Effector CD8-positive, alpha-beta T cell (primary cell): ENCODE data around the gene GHRHR.

Experiments
- DNase-seq: peaks from one replicate; lab custom pipeline; 2025; lab: John Stamatoyannopoulos, UW

Gene GHRHR

DNA sequence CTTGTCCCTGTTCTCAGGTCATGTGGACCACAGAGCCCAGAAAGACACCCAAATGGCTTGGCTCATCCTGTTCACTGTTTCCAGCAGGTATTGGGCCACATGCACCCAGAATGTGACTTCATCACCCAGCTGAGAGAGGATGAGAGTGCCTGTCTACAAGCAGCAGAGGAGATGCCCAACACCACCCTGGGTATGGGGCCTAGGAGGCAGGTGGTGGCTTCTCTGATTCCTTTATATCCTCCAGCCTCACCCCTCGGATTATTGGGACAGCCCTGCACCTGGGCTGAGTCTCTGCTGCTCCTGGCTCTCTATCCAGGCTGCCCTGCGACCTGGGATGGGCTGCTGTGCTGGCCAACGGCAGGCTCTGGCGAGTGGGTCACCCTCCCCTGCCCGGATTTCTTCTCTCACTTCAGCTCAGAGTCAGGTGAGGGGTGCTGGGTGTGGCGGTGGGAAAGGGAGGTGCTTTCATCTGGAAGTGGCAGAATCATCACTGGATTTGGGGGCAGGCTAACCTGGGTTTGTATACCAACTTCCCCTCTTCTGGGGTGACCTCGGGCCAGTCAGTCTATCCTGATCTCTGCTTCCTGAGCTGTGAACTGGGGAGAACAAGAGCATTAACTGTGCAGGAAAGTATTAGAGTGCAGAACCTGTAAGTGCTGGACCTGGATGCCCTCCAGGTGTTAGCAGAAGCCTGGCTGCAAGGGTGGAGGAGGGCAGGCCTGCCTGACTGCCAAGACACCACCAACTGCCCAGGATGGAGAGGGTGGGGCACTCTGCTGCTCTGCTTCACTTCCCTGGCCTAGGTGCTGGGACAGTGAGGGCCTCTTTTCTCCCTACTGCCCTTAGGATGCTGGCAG lies 5.2 kb downstream of the GHRHR start:
- DNase-seq = no peak

DNA sequence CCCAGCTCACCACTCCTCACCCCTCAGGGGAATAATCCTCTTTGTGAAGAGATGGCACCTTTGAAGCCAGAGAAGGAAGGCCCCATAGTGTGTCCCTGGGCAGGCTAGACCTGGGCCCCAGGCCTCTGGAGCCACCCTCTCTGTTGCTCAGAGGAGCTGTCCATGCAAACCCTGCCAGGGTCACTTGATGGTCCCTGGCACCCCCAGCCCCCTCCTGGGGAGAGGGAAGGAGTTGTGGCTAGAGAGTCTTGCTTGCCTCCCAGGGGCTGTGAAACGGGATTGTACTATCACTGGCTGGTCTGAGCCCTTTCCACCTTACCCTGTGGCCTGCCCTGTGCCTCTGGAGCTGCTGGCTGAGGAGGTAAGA lies 5.8 kb downstream of the GHRHR start:
- DNase-seq = no peak

DNA sequence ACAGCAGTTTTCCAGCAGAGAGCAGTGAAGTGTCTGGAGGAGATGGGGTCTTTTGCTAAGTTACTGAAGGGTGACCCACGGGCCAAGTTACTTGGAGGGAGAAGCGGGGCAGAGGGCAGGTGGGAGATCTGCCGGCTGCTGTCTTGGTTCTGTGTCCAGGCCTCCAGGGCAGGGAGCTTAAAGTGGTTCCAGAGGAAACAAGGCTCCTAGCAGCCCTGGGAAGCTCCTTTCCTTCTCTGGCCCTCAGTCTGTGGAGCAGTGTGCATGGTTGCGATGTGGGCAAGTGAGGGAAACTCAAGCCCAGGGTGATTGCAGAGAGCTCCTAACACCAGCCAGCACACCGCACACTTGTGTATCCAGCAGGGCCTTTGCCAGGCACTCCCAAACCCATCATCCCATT lies 6.3 kb downstream of the GHRHR start:
- DNase-seq = no peak

DNA sequence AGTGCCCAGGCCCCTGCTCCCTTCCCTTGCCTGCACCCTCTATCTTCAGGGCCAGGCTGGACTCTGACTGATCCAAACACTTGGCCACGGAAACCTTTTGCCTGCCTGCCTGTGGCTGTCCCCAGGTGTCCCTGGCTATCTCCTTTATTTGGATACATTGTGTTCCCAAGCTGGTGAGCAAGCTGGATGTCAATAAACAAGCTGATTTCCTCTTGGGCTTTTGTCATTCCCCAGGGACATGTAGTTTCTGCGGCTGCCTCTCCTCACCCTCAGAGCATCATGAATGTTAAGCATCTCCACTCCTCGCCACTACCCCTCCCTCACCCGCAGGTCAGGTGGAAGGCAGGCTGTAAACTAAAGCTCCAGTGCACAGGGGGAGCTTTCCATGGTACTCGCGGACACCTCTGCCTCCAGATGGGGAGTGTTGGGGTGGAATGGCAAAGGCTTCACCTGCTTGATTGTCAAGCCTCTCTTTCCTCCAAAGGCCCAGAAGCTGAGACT lies 6.9 kb downstream of the GHRHR start:
- no peak for DNase-seq

DNA sequence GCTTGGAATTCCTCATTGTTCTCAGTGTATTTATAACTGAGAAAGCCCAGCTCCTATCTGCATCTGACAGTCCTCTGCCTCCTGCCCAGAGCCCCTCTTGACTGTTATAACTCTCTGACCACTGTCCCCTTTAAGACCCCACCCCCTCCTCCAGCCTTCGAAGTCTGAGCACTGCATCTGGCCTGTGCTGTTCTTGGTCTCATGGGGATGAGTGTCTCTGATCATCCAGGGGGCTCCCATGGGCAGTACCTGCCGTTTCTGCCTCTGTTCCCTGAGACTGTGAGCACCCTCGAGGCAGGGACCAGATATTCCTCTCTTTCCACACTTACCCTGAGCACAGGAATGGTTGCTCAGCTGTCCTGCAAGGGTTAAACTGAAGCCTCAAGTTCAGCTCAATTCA lies 7.7 kb downstream of the GHRHR start:
- DNase-seq = no peak

DNA sequence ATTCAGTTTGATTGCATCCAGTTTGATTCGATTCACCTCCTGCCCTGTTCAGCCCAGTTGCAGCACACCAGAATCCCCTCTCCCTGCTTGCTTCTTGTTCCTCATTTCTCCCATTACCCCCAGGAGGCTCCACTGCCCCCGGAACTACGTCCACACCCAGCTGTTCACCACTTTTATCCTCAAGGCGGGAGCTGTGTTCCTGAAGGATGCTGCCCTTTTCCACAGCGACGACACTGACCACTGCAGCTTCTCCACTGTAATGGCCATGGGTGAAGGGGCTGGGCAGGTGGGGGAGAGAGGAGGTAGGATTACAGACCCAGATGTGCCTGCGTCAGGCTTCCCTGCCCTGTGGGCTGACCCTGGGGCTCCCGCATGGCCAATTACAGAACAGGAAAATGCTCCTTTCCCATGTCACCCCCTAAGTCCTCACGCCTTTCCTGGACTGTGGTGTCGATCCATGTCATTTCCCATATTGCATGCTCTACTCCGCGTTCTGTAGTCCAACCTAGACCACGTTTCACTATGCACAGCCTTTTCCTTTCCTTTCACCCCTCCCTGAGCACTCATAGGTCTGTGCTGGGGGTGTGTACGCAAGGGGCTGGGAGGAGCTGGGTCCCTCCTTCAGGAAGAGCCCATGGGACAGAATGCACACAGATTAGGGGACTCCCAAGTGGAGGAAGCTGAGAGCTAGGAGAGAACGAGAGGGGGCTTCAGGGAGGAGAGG lies 8.2 kb downstream of the GHRHR start:
- no peak for DNase-seq

DNA sequence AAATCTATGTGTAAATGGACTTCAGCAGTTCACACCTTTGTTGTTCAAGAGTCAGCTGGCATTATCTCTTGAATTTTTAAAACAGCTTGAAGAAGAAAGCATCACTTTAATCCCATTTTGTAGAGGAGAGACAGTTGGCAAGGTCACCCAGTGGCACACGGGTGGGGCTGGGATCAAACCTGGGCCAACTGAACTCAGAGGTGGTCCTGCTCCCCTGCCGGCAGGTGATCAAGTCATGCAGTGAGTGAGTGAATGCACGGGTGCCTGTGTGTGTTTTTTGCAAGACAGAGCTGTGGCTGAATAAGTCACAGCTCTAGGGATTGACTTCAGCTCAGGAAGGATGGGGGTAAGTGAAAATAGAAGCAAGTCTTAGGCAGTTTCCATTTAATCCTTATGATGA lies 9.5 kb downstream of the GHRHR start:
- DNase-seq = no peak

DNA sequence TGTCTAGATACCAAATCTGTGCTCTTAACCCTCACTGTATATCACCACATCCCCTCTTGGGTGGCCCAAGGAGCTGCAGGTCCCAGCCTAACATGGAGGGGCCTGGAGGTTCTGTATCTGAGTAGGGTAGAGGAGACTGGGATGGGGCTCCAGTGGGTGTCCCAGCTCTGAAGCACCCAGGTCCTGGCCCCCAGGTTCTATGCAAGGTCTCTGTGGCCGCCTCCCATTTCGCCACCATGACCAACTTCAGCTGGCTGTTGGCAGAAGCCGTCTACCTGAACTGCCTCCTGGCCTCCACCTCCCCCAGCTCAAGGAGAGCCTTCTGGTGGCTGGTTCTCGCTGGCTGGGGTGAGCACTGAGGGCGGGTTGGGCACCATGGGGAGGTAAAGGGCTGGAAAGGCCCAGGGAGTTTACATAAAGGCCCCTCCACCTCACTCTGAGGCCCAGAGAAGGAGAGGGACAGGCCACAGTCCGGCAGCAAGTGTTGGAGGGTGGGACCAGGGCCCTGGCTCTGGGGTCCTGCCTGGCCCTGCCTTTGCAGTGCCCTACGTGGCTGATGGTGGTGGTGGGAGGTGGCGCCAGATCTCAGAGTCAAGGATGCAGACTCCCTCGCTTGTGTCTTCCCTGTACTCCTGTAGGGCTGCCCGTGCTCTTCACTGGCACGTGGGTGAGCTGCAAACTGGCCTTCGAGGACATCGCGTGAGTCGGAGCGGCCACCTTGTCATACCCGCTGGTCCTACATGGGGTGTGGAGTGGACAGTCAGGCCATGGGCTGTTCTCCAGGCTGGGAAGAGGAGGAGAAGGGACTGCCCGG lies 10.2 kb downstream of the GHRHR start:
- no peak for DNase-seq

DNA sequence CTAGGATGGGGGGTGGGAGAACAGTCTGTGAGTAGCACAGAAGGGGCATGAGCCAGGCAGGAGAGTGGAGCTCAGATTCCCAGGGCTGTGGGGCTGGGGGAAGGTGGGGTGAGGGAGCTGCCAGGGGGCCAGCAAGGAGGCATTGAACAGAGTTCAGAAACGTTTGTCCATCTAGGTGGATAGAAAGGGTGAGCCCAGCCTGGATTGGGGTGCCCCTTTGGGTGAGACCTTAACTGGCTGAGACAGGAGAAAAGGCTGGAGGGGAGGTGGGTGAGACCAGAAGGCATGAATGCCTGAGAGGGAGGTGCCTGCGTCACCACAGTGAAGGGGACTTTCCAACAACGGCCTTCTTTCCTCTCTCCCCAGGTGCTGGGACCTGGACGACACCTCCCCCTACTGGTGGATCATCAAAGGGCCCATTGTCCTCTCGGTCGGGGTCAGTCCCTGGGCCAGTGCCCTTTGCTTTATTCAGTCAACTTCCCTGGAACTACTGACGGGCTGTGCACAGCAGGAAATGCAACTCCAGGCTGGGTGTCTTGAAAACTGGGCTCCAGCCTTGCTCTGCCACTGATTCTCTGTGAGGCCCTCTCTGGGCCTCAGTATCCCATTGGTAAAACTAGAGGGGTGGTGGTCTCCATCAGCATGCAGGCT lies 11.0 kb downstream of the GHRHR start:
- no peak for DNase-seq

DNA sequence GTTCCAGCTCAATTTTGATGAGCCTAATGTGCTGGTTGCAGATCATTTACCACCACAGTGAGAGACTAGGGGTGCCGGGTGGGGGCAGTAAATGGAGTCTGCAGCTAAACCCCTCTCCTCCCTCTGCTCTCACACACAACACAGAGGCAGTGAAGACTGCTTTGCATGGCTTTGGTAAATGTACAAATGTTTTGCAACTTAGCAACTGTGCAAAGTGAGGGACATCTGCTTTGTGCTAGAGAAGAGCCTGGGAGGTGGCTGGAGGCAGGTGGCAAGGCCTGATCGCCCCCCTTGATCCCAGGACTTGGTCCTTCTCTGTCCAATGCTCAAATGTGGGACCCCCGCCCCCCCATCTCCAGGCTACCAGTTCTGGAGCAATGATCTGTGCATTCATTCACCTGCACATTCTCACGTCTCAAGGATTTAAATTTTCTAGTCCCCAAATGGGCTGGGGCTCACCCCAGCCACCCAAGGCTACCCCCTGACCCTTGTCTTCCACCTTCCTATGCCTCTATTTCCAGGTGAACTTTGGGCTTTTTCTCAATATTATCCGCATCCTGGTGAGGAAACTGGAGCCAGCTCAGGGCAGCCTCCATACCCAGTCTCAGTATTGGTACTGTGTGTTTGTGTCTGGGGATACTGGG lies 11.6 kb downstream of the GHRHR start:
- no peak for DNase-seq

DNA sequence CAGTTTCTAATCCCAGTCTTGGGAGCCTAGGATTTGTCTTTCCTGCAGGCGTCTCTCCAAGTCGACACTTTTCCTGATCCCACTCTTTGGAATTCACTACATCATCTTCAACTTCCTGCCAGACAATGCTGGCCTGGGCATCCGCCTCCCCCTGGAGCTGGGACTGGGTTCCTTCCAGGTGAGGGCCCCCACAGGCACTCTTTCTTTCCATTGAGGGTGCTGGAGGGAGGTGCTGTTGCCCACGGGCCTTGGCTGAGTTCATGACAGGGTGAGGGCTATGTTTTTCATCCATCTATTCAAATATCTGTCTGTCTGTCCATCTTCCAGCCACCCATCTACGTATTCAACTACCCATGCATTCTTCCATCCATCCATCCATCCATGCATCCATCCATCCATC lies 12.6 kb downstream of the GHRHR start:
- no peak for DNase-seq

DNA sequence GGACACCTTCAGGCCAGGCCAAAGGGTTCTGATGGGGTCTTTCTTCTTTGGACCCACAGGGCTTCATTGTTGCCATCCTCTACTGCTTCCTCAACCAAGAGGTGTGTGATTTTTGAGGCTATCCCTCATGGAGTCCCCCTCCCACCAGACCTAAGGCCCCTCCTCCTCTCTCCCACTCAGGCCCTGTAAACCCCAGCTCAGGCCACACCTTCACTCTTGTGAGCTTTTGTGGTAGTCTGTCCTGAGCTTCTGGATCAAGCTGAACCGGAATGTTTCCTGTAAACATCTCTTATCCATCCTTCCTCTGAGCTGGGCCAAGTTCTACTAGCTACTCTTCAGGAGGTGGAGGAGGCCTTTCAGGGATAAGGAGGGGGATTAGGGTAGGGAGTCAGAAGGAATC lies 13.5 kb downstream of the GHRHR start:
- no peak for DNase-seq

DNA sequence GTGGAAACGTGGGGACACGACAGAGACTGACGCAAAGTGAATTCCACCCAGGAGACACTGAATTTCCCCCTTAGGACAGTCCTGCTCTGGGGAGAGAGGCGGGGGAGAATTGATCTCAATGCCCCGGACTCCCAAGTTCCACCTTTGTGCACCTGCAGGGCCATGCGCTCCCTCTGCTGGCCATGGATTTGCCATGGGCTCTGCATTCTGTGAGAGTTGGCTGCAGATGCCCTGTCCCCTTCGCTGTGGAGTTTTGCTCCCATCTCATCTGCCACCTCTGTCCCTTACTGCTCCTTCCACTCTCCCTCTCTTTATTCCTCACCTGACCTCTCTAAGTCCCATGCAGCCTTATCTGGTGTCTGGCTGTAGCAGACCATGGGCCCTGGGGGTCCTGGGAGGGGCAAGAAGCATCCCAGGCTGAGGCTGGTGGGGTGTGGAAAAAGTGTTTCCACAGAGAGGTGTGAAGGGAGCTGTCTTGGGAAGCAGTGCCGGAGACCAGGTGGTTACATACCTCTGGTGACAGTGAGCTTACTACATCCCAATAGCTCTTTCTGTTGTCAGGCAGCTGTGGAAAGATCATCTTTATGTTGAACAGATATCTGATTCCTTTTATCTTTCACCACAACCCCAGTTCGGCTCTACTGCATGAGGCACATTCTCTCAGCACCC lies 14.3 kb downstream of the GHRHR start:
- no peak for DNase-seq

DNA sequence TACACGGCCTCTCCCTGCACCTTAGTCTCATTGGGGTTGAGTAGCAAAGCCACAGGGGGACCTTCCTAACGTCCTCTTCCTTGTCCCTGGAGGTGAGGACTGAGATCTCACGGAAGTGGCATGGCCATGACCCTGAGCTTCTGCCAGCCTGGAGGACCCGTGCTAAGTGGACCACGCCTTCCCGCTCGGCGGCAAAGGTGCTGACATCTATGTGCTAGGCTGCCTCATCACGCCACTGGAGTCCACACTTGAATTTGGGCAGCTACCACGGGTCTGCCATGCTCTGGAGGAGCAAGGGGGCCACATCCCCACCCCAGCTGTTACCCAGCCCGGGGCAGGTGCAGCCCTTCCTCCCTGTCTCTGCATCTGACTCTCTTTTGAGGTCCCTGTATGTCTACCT lies 15.3 kb downstream of the GHRHR start:
- DNase-seq = no peak

DNA sequence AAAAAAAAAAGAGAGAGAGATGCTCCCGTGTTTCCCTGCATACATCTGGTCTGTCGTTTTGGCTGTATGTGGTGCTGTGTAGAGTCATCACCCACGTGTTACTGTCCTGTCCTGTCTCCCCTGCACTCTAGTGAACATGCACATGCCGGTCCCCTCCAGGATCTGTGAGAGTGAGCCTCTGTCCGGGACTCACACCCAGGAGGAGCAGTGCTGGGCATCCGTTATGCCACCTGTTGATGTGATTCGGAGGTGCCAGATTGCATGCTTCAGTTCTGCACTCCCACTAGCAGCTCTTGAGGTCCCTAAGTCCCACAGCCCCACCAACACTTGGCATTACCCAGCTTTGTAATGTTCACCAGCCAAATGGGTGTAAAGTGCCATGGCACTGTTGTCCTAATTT lies 16.4 kb downstream of the GHRHR start:
- DNase-seq = no peak

DNA sequence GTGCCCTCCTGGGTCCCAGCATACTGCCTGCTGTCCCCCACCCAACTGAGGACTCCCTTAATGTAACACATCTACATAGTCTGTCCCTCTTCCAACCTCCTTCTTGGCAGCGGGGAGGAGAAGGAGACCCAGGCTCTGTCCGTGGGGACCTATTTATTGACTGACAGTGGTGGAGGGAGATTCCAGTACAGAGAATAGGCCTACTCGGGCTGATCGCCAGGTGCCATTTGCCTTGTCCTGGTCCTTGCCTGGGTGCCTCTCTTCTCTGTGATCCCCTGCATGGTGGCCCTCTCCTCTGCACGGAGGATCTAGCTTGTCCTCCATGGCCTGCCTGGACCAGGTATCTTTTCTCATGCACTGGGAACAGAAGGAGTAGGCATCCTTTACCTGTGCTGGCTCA lies 17.0 kb downstream of the GHRHR start:
- no peak for DNase-seq

DNA sequence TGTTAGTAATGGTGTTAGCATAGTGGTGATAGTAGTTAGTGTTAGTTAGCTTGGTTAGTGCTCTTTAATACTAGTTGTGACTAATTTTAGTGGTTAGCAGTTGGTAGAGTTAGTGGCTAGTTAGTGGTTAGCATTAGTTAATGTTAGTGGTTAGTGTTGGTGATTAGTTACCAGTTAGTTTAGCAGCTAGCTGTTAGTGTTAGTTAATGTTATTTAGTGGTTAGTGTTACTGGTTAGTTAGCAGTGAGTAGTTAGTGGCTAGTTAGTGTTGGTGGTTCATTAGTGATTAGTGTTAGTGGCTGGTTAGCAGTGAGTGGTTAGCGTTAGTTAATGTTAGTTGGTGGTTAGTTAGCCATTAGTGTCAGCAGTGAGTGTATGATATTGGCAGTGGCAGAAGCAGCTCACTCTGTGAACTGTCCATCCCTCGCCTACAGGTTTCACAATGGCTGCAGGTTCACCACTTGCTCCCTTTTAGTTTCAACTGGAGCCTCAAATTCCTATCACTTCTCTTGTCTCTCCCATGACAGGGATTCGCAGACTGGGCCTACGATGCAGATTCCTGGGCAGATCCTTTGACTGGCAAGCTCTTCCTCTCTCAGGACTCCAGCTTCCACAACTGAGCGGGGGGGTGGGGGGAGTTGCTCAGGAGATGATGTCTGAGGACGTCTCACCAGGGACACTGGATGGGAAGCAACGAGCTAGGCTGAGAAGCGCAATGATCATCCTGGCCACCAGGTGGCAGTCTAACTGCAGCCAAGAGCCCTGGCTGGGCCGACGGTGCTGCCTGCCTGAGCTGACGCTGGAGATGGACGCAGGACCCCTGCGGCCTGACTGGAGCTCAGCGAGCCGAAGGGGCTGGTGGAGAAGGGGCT lies 19.5 kb downstream of the GHRHR start:
- peak; percentile 47 for DNase-seq

DNA sequence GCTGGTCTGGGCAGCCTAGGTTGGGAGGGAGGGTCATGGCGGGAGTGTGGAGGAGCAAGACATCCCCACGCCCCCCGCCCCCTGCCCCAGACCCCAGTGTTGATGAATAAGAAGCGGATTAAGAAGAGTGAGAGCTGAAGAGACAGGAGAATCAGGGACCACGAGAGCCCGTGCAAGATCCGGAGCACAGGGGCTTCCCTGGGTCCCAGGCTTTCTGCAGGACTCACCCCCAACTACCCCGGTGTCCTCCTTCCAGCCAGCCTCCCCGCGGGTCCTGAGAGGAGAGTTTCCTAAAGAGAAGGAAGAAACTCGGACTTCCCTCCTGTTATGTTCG lies 20.1 kb downstream of the GHRHR start:
- DNase-seq = no peak

DNA sequence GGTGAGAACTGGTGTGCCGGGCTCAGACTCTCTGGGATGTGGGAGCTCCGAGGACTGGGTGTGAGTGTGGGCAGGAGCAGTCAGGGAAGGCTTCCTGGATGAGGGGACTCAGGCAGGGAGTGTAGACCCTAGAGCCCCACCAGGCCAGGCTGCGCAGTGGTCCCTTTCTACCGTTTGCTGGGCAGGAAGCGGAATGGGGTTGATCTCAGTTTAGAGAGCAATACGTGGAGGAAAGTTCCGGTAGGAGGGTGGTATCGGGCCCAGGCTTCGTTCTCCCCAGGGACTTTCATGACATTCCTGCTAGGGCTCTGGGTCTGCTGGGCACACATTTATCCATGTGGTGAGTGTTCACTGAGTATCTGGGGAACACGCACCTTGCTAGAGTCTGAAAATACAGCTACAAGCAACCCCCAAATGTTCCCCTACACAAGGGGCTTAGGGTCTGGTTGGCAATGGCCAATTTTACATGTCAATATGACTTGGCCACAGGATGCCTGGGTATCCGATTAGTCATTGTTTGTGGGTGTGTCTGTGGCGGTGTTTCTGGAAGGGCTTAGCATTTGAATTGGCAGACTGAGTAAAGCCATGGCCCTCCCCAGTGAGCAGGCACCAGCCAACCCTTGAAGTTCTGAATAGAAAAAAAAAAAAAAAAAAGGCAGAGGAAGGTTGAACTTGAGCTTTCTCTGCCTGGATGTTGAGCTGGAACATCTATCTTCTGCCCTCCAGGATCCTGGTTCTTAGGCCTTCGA lies 20.8 kb downstream of the GHRHR start:
- DNase-seq = no peak
